Erythroblast (primary cell): ENCODE measurements around the gene TRABD2B.
A peak's percentile ranks its signal among the peaks of the same experiment; 100 is the strongest.
"Not testable (repeated sequence)": the region's sequence is repeated elsewhere in the genome, so short reads cannot be mapped to it uniquely, and the experiment has no call there.

Source experiments
- DNase-seq, 2 experiments: peaks; one replicate each; lab custom pipeline; 2025; lab: John Stamatoyannopoulos, UW
- GATA1 ChIP-seq: IDR thresholded peaks from 2 replicates; pipeline ENCODE4 v1.6.1; 2011; ENCODE audit warnings: low read depth, mild to moderate bottlenecking, control low read depth, low read length, moderate library complexity
- POLR2A ChIP-seq: IDR thresholded peaks from 2 replicates; pipeline ENCODE4 v1.6.1; 2011; ENCODE audit warnings: mild to moderate bottlenecking, low read length

TRABD2B gene

GRCh38 chr1:47972864-47973432, 24.2 kb downstream of the TRABD2B start:
- no peak for DNase-seq
- no peak for TF ChIP-seq POLR2A
- no peak for TF ChIP-seq GATA1

- peak in 1 of 2 experiments; percentile 64 for DNase-seq
- no peak for TF ChIP-seq POLR2A
These were observed 25.6 kb downstream of the TRABD2B start for GRCh38 chr1:47971385-47972160.

- TF ChIP-seq POLR2A = no peak
- TF ChIP-seq GATA1 = no peak
- DNase-seq = no peak
These were observed 26.3 kb downstream of the TRABD2B start for GRCh38 chr1:47970882-47971281.

- DNase-seq = no peak
- TF ChIP-seq GATA1 (no peak), POLR2A (no peak)
These were observed 27.7 kb downstream of the TRABD2B start for GRCh38 chr1:47969478-47969877.

GRCh38 chr1:47968556-47968888, 28.7 kb downstream of the TRABD2B start:
- no peak for DNase-seq
- TF ChIP-seq GATA1 = no peak
- no peak for TF ChIP-seq POLR2A

- no peak for DNase-seq
- no peak for TF ChIP-seq POLR2A
- no peak for TF ChIP-seq GATA1
These were observed 29.2 kb downstream of the TRABD2B start for GRCh38 chr1:47967864-47968555.

GRCh38 chr1:47965816-47966215, 31.4 kb downstream of the TRABD2B start:
- DNase-seq = no peak
- TF ChIP-seq GATA1 = no peak
- TF ChIP-seq POLR2A = no peak

- no peak for TF ChIP-seq GATA1
- TF ChIP-seq POLR2A = no peak
- no peak for DNase-seq
These were observed 32.5 kb downstream of the TRABD2B start for GRCh38 chr1:47964636-47965035.

GRCh38 chr1:47963568-47964358, 33.4 kb downstream of the TRABD2B start:
- no peak for TF ChIP-seq POLR2A
- TF ChIP-seq GATA1 = no peak
- DNase-seq = no peak

GRCh38 chr1:47962750-47963492, 34.3 kb downstream of the TRABD2B start:
- no peak for TF ChIP-seq GATA1
- TF ChIP-seq POLR2A = no peak
- DNase-seq = no peak

- not testable (repeated sequence) for DNase-seq
These were observed 35.4 kb downstream of the TRABD2B start for GRCh38 chr1:47961835-47962234.

- not testable (repeated sequence) for DNase-seq
These were observed 40.7 kb downstream of the TRABD2B start for GRCh38 chr1:47956491-47956890.

GRCh38 chr1:47953661-47954060, 43.5 kb downstream of the TRABD2B start:
- no peak for TF ChIP-seq GATA1
- no peak for TF ChIP-seq POLR2A
- no peak for DNase-seq
